PC-9 (cell line): Measurements from ENCODE around the gene SYNJ2. TPM values are rescaled to one million over a fixed set of nuclear protein-coding genes. Genes with fewer than 3 reads are reported as not detected.

Experiments used
- BruUV-seq: library from RNA; stranded (reverse); fragments of 400-500 nt; replicated peaks from 2 replicates; lab custom pipeline; 2021; lab: Mats Ljungman, UMichigan
- CTCF ChIA-PET: fragments of 300-600 bp; sonication (Branson Sonifier 250); formaldehyde crosslinking; loops from one replicate; lab custom pipeline; 2022; ENCODE audit warnings: antibody characterized with exemption; lab: Charles Lee
- POLR2A ChIA-PET: fragments of 300-600 bp; sonication (Branson Sonifier 250); formaldehyde crosslinking; loops from one replicate; lab custom pipeline; 2022; ENCODE audit warnings: antibody characterized with exemption; ENCODE audit not compliant: unreplicated experiment; lab: Charles Lee
- DNase-seq, 2 experiments: peaks; one replicate each; pipeline versions ENCODE4 v3.0.0 to v3.0.0-alpha.2; 2015 to 2022; ENCODE audit warnings: mixed read lengths in 1 of 2
- H2AFZ ChIP-seq: fragments of 200-600 bp; sonication (generic); 2 replicates; pipeline ENCODE4 v1.8.1; 2017; ENCODE audit warnings: antibody characterized with exemption
- H3F3A ChIP-seq: fragments of 200-600 bp; sonication (generic); 2 replicates; pipeline ENCODE4 v1.8.1; 2017; ENCODE audit warnings: antibody characterized with exemption, mild to moderate bottlenecking, low read depth; ENCODE audit not compliant: insufficient read depth
- H3K27ac ChIP-seq: fragments of 200-600 bp; sonication (generic); 2 replicates; pipeline ENCODE4 v1.6.1; 2016; ENCODE audit warnings: mixed run types
- H3K27me3 ChIP-seq: fragments of 200-600 bp; sonication (generic); 2 replicates; pipeline ENCODE4 v1.6.1; 2016; ENCODE audit warnings: low read depth, mixed run types; ENCODE audit not compliant: insufficient read depth
- H3K36me3 ChIP-seq: fragments of 200-600 bp; sonication (generic); 2 replicates; pipeline ENCODE4 v1.6.1; 2016; ENCODE audit warnings: low read depth, mixed run types
- H3K4me1 ChIP-seq: fragments of 200-600 bp; sonication (generic); replicated peaks from 2 replicates; pipeline ENCODE4 v1.6.1; 2016; ENCODE audit warnings: mixed run types; ENCODE audit not compliant: insufficient read depth
- H3K4me2 ChIP-seq: fragments of 200-600 bp; sonication (generic); 2 replicates; pipeline ENCODE4 v1.6.1; 2017; ENCODE audit warnings: mixed run types
- H3K4me3 ChIP-seq: fragments of 200-600 bp; sonication (generic); 2 replicates; pipeline ENCODE4 v1.6.1; 2016; ENCODE audit warnings: mixed run types
- H3K79me2 ChIP-seq: fragments of 200-600 bp; sonication (generic); 2 replicates; pipeline ENCODE4 v1.6.1; 2017; ENCODE audit warnings: low read depth, mixed run types
- H3K9me2 ChIP-seq: fragments of 200-600 bp; sonication (generic); 2 replicates; pipeline ENCODE4 v1.8.1; 2017; ENCODE audit warnings: mild to moderate bottlenecking; ENCODE audit not compliant: insufficient read depth
- H3K9me3 ChIP-seq: fragments of 200-600 bp; sonication (generic); 2 replicates; pipeline ENCODE4 v1.8.1; 2016; ENCODE audit warnings: low read depth; ENCODE audit not compliant: insufficient read depth
- H4K20me1 ChIP-seq: fragments of 200-600 bp; sonication (generic); 2 replicates; pipeline ENCODE4 v1.8.1; 2017; ENCODE audit not compliant: insufficient read depth
- CTCF ChIP-seq: fragments of 200-600 bp; sonication (generic); conservative IDR thresholded peaks from 2 replicates; pipeline ENCODE4 v1.6.1; 2017; ENCODE audit warnings: mixed run types, antibody characterized with exemption, mild to moderate bottlenecking, moderate library complexity
- EZH2 ChIP-seq: fragments of 200-600 bp; sonication (generic); IDR thresholded peaks from 2 replicates; pipeline ENCODE4 v1.8.0; 2017; ENCODE audit warnings: antibody characterized with exemption, low read depth
- intact Hi-C: fragments of 100-400 bp; cut with micrococcal nuclease; formaldehyde crosslinking; loops from one replicate; pipeline ENCODE4 v1.10.0; 2022; ENCODE audit not compliant: unreplicated experiment
- total RNA-seq: library from RNA; stranded (reverse); gene quantifications from 2 replicates; pipeline ENCODE4 v1.2.3, GENCODE V29; 2021

SYNJ2 gene
- total RNA-seq, 1 experiment from 2014 or later, result 30.3 TPM

DNA sequence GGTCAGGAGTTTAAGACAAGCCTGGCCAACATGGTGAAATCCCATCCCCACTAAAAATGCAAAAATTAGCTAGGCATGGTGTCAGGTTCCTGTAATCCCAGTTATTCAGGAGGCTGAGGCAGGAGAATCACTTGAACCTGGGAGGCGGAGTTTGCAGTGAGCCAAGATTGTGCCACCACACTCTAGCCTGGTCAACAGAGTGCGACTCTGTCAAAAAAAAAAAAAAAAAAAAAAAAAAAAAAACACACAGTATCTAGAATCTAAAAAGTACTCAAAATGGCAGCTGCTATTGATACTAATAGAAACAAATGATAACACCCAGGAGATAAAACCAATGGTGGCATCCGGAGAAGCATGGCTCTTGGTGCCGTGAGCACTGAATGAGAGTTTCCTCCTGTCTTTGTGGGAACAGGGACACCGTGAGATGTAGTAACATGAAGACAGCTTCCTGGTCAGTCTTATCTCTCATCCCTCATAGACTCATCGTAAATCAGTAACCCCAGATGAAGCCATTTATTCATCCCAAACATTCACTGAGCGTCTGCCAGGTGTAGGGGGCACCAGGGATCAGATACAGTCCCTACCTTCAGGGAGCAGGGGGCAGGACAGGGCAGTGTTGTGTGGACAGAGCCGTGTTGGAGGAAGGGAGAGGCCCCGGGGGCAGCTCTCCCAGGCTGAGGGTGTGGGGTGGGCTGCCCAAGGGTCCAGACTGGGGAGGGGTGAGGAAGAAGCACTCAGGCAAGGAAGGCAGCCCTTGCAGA, 66.1 kb downstream of the SYNJ2 start:
- H3K4me2 ChIP-seq, result no peak overlapping the region
- H3K27ac ChIP-seq, result no peak overlapping the region
- peaks cover 7% of the 10 kb centered on the region for H3K4me1 ChIP-seq
- H3K9me2 ChIP-seq, result no peaks in the 10 kb centered on the region
- no peaks in the 10 kb centered on the region for H3F3A ChIP-seq
- BruUV-seq, result no TSS peak
- intact Hi-C loops, result no loop called here
- TF ChIP-seq CTCF (no peak), EZH2 (no peak)
- H4K20me1 ChIP-seq, result no peaks in the 10 kb centered on the region
- H3K36me3 ChIP-seq, result peaks cover 13% of the 10 kb centered on the region; the same call in 1 of the 2 replicates
- no peaks in the 10 kb centered on the region for H3K27me3 ChIP-seq
- H3K4me3 ChIP-seq, result no peak overlapping the region
- CTCF ChIA-PET, result no interaction called here
- H3K9me3 ChIP-seq, result no peaks in the 10 kb centered on the region
- no peak for DNase-seq
- H2AFZ ChIP-seq, result no peak overlapping the region
- POLR2A ChIA-PET, result no interaction called here
- H3K79me2 ChIP-seq, result peaks cover 7% of the 10 kb centered on the region

DNA sequence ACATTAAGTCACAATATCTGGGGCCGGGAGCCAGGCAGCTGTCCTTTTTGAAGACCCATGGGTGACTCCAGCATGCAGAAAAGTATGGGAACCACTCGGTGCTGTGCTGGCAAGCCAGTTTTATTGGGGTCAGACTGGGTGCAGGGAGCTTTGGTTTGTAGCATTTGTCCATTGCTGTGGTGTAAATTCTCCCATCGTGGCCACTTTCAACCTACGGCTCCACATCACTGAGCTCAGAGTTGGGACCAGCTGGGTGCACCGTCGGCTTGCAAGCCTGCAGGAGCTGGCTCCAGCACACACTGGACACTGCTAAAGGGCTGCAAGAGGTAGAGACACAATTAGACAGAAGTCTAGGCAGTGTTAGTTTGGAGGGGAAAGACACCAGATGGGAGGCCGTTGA, 66.9 kb downstream of the SYNJ2 start:
- Histone ChIP-seq H3K9me2 (no peaks in the 10 kb centered on the region), H2AFZ (no peak overlapping the region), H3K36me3 (peaks cover 9% of the 10 kb centered on the region; the same call in 1 of the 2 replicates), H3K4me2 (no peak overlapping the region), H3F3A (no peaks in the 10 kb centered on the region), H3K79me2 (no peaks in the 10 kb centered on the region; the same call in 1 of the 2 replicates), H3K4me1 (no peaks in the 10 kb centered on the region), H3K9me3 (no peaks in the 10 kb centered on the region), H4K20me1 (no peaks in the 10 kb centered on the region), H3K27ac (no peak overlapping the region), H3K27me3 (no peaks in the 10 kb centered on the region), H3K4me3 (no peak overlapping the region)
- CTCF ChIA-PET, result no interaction called here
- TF ChIP-seq CTCF, result no peak
- TF ChIP-seq EZH2, result no peak
- no peak for DNase-seq
- intact Hi-C loops, result no loop called here
- BruUV-seq, result no TSS peak
- POLR2A ChIA-PET, result no interaction called here

- H3K4me3 ChIP-seq, result no peak overlapping the region
- H3K9me2 ChIP-seq, result no peaks in the 10 kb centered on the region
- H3K36me3 ChIP-seq, result 0 out of 2 replicates have a peak, but pooled peaks cover 3% of the 10 kb centered on the region
- BruUV-seq, result no TSS peak
- no peaks in the 10 kb centered on the region for H3K9me3 ChIP-seq
- DNase-seq, result no peak
- no peaks in the 10 kb centered on the region for H3K27me3 ChIP-seq
- H3F3A ChIP-seq, result no peaks in the 10 kb centered on the region
- ChIA-PET CTCF (no interaction called here), POLR2A (no interaction called here)
- intact Hi-C loops, result no loop called here
- no peaks in the 10 kb centered on the region; the same call in 1 of the 2 replicates for H3K79me2 ChIP-seq
- no peaks in the 10 kb centered on the region for H4K20me1 ChIP-seq
- TF ChIP-seq CTCF, result no peak
- no peak for TF ChIP-seq EZH2
- H3K4me1 ChIP-seq, result no peaks in the 10 kb centered on the region
- H3K4me2 ChIP-seq, result no peak overlapping the region
- H2AFZ ChIP-seq, result no peak overlapping the region
- no peak overlapping the region for H3K27ac ChIP-seq
These were observed 67.7 kb downstream of the SYNJ2 start for GRCh38 chr6:158049055-158050028.
